SK-N-SH treated with all-trans-retinoic acid at 6 μM for 48 hours (cell line): ENCODE results near the gene MKRN3.

Experiments used
- ARNTL ChIP-seq: fragments of 450-650 bp; formaldehyde crosslinking; IDR thresholded peaks from 2 replicates; pipeline ENCODE4 v1.5.0; 2020; ENCODE audit warnings: low read depth, mild to moderate bottlenecking, moderate library complexity, borderline replicate concordance
- CSDC2 ChIP-seq: fragments of 250-450 bp; sonication (Bioruptor Pico); IDR thresholded peaks from 2 replicates; pipeline ENCODE4 v1.5.0; 2020; ENCODE audit warnings: mild to moderate bottlenecking, moderate library complexity
- ESRRG ChIP-seq: fragments of 250-450 bp; sonication (Bioruptor Pico); IDR thresholded peaks from 2 replicates; pipeline ENCODE4 v1.6.1; 2021; ENCODE audit warnings: mild to moderate bottlenecking
- ISL1 ChIP-seq: fragments of 250-450 bp; sonication (Bioruptor Pico); IDR thresholded peaks from 2 replicates; pipeline ENCODE4 v2.1.2; 2022; ENCODE audit warnings: mild to moderate bottlenecking, moderate library complexity
- OSR1 ChIP-seq: fragments of 250-450 bp; sonication (Bioruptor Pico); IDR thresholded peaks from 2 replicates; pipeline ENCODE4 v1.8.0; 2022; ENCODE audit warnings: moderate library complexity, mild to moderate bottlenecking, inconsistent platforms
- PPARA ChIP-seq: fragments of 250-450 bp; sonication (Bioruptor Pico); IDR thresholded peaks from 2 replicates; pipeline ENCODE4 v1.5.0; 2020; ENCODE audit warnings: mild to moderate bottlenecking, borderline replicate concordance
- RARB ChIP-seq: fragments of 250-450 bp; sonication (Bioruptor Pico); IDR thresholded peaks from 2 replicates; pipeline ENCODE4 v1.8.0; 2021; ENCODE audit warnings: mild to moderate bottlenecking, moderate library complexity
- TOX ChIP-seq: fragments of 250-450 bp; sonication (Bioruptor Pico); IDR thresholded peaks from 2 replicates; pipeline ENCODE4 v1.8.0; 2021; ENCODE audit warnings: mild to moderate bottlenecking, moderate library complexity, borderline replicate concordance
- ZFP30 ChIP-seq: fragments of 450-650 bp; formaldehyde crosslinking; IDR thresholded peaks from 2 replicates; pipeline ENCODE4 v1.5.0; 2022; ENCODE audit warnings: mild to moderate bottlenecking, moderate library complexity
- TF ChIP-seq, protein P1 (sequence below): fragments of 250-450 bp; sonication (Bioruptor Pico); IDR thresholded peaks from 2 replicates; pipeline ENCODE4 v1.5.1; 2021; ENCODE audit warnings: mild to moderate bottlenecking, moderate library complexity

DNA sequence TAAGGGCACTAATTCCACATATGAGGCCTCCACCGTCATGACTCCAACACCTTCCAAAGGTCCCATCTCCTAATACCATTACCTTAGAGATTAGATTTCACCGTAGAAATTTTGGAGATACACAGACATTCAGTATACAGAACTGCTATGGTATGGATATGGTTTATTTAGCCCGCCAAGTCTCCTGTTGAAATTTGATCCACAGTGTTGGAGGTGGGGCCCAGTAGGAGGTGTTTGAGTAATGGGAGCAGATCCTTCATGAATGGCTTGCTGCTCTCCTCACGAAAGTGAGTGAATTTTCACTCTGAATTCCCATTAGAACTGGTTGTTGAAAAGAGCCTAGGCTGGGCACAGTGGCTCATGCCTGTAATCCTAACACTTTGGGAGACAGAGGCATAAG, 7.4 kb downstream of the MKRN3 start:
- TF ChIP-seq ARNTL (CRISPR knock-in tag) (no peak), OSR1 (no peak), ZFP30 (CRISPR knock-in tag) (no peak), CSDC2 (no peak), ESRRG (CRISPR knock-in tag) (no peak), PPARA (no peak), ISL1 (CRISPR knock-in tag) (no peak), RARB (CRISPR knock-in tag) (no peak), TOX (no peak)
- TF ChIP-seq, protein P1, sequence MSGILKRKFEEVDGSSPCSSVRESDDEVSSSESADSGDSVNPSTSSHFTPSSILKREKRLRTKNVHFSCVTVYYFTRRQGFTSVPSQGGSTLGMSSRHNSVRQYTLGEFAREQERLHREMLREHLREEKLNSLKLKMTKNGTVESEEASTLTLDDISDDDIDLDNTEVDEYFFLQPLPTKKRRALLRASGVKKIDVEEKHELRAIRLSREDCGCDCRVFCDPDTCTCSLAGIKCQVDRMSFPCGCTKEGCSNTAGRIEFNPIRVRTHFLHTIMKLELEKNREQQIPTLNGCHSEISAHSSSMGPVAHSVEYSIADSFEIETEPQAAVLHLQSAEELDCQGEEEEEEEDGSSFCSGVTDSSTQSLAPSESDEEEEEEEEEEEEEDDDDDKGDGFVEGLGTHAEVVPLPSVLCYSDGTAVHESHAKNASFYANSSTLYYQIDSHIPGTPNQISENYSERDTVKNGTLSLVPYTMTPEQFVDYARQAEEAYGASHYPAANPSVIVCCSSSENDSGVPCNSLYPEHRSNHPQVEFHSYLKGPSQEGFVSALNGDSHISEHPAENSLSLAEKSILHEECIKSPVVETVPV, result no peak
